Large intestine (tissue), 3 donors: ENCODE results near the gene ASTN2. TPM values are rescaled to one million over a fixed set of nuclear protein-coding genes. Genes with fewer than 3 reads are reported as not detected.

Experiments used
- DNase-seq, 2 donors: peaks; one replicate each; pipeline versions ENCODE4 v3.0.0 to v3.0.0-alpha.2; 2013
- H3K27ac ChIP-seq: one replicate; pipeline ENCODE4 v1.5.1; 2013; ENCODE audit warnings: low read length
- H3K27me3 ChIP-seq: 2 replicates; pipeline ENCODE4 v1.6.1; 2013; ENCODE audit warnings: low read length; ENCODE audit not compliant: control insufficient read depth, insufficient read depth
- H3K36me3 ChIP-seq: 2 replicates; pipeline ENCODE4 v1.6.1; 2013; ENCODE audit warnings: low read length; ENCODE audit not compliant: control insufficient read depth, insufficient read depth
- H3K4me1 ChIP-seq: one replicate; pipeline ENCODE4 v1.6.1; 2013; ENCODE audit warnings: low read length; ENCODE audit not compliant: control insufficient read depth, insufficient read depth
- H3K4me3 ChIP-seq: one replicate; pipeline ENCODE4 v1.5.1; 2013; ENCODE audit warnings: low read length
- H3K9me3 ChIP-seq: one replicate; pipeline ENCODE4 v1.6.1; 2013; ENCODE audit warnings: mild to moderate bottlenecking, low read depth, low read length, moderate library complexity; ENCODE audit not compliant: control insufficient read depth
- WGBS: methylation state at CpG from one replicate; pipeline ENCODE4 v1.1.5; 2013; ENCODE audit warnings: low lambda C conversion rate; ENCODE audit not compliant: insufficient coverage; 5-methylcytosine and 5-hydroxymethylcytosine counted together
- polyA plus RNA-seq: library from polyadenylated mRNA; unstranded; fragments of 120-200 nt; gene quantifications from one replicate; pipeline ENCODE4 v1.2.1, GENCODE V29; 2013

ASTN2 gene
- polyA plus RNA-seq, 1 donor, result 11.4 TPM

DNA sequence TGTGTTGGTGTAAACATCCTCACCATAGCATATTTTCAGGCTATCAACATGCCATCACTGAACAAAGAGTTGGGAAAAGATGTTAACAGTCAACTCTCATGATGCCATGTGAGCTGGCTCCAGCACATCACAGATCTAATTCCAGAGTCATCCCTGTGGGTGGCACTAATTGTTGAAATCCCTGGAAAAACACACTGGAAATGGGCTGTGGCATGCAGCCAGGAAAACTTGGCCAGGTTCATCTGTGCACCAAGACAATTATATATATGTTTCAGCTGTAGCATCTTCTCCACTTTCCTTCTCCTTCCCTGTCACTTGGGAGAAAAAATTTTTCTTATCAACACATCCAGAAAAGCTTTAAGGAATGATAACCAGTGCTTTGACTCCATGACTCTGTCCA is 414.0 kb downstream of the ASTN2 start:
- Histone ChIP-seq H3K4me3 (no peak overlapping the region), H3K36me3 (no peaks in the 10 kb centered on the region), H3K27me3 (no peaks in the 10 kb centered on the region), H3K4me1 (no peaks in the 10 kb centered on the region), H3K9me3 (no peaks in the 10 kb centered on the region), H3K27ac (no peak overlapping the region)
- DNase-seq, result no peak

DNA sequence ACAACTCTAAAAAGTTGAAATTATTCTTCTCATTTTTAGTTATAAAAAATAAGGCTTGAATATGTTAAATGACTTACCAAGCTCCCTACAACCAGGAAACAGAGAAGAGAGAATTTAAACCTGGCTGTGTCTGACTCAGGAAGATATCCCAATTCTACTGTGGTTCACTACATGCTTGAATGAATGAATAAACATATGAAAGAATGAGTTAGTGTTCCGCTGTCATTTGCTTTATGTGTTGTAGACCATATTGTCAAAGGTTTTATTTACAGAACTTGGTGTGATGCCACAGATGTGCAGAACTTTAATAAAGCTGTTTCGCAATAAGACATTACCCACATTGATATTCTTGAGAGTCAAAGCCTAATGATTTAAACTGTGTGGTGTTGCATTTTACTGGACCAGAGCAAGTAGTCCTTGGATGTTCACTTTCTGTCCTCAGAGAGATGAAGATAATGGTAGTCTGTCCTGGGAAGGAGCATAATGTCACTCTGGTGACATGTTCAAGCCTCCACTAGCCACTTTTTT is 414.6 kb downstream of the ASTN2 start:
- no CpG with 5 or more reads among the region's 2 CpGs for WGBS
- Histone ChIP-seq H3K9me3 (no peaks in the 10 kb centered on the region), H3K27ac (no peak overlapping the region), H3K27me3 (no peaks in the 10 kb centered on the region), H3K4me1 (no peaks in the 10 kb centered on the region), H3K36me3 (no peaks in the 10 kb centered on the region), H3K4me3 (no peak overlapping the region)
- DNase-seq, result no peak

DNA sequence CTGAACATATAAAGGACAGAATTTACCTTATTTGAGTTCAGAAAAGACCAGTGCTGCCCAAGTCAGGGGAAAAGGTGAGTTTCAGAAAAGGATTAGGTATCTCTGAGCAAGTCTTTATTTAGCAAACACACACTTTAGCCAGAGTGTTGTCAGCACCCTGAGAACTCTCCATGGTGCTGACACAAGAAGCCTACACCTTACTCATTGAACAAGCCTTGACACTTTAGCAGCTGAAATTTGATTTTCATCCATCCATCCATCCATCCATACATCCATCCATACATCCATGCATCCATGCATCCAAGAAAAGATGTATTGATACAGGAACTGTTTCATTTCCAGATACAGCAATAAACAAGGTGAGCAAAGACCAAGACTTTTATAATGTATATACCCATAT is 416.6 kb downstream of the ASTN2 start:
- Histone ChIP-seq H3K4me3 (no peak overlapping the region), H3K27ac (no peak overlapping the region), H3K4me1 (no peaks in the 10 kb centered on the region), H3K27me3 (no peaks in the 10 kb centered on the region), H3K36me3 (no peaks in the 10 kb centered on the region), H3K9me3 (no peaks in the 10 kb centered on the region)
- no peak for DNase-seq

DNA sequence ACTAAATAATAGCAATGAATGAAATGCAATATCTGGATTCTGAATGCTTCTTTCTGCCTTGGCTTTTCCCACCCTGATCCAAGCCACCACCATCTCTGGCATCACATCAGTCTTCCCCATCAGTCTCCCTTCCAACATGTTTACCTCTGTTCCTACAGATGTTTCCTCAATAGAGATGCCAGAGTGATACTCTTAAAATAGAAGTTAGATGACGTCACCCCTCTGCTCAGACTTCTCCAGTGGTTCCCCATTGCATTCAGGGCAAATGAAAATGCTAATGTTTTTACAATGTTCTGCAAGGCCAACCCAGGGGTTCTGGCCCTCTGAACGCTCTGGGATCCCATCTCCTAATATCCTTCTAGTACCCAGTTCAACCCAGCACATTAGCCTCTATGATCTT is 422.0 kb downstream of the ASTN2 start:
- H3K9me3 ChIP-seq, result no peaks in the 10 kb centered on the region
- no peak overlapping the region for H3K4me3 ChIP-seq
- no peak overlapping the region for H3K27ac ChIP-seq
- DNase-seq, result no peak
- H3K36me3 ChIP-seq, result no peaks in the 10 kb centered on the region
- no peaks in the 10 kb centered on the region for H3K4me1 ChIP-seq
- no CpG with 5 or more reads among the region's 2 CpGs for WGBS
- H3K27me3 ChIP-seq, result no peaks in the 10 kb centered on the region

GRCh38 chr9:116991051-116991450 is 423.8 kb downstream of the ASTN2 start:
- H3K36me3 ChIP-seq, result no peaks in the 10 kb centered on the region
- WGBS, result 92% methylated on average over 2 of the region's 2 CpGs

DNA sequence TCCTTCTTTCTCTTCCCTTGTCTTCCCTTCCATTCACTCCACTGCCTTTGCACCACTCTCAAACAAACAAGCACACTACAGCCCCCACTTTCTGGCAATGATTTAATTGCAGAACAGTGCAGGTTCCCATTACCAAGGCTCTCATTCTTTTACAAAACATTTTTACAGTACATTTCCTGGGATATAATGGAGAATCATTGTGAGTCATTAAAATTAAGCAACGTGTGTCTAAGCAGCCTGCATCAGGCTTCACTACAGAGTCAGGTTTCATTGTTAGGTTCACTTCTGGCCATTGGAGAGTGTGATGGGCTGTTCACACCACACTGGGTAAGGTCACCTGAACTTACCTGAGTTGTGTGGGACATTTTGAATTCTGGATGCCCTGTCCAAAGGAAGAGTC is 424.3 kb downstream of the ASTN2 start:
- no peak for DNase-seq
- Histone ChIP-seq H3K27me3 (no peaks in the 10 kb centered on the region), H3K36me3 (no peaks in the 10 kb centered on the region), H3K4me3 (no peak overlapping the region), H3K9me3 (no peaks in the 10 kb centered on the region), H3K27ac (no peak overlapping the region), H3K4me1 (no peaks in the 10 kb centered on the region)
- no CpG with 5 or more reads among the region's 1 CpG for WGBS

More at GRCh38 chr9:116991051-116991450, 423.8 kb downstream of the ASTN2 start:
- no peaks in the 10 kb centered on the region for H3K4me1 ChIP-seq
- no peak overlapping the region for H3K4me3 ChIP-seq
- no peak overlapping the region for H3K27ac ChIP-seq
- DNase-seq, result no peak
- H3K27me3 ChIP-seq, result no peaks in the 10 kb centered on the region
- no peaks in the 10 kb centered on the region for H3K9me3 ChIP-seq

DNA sequence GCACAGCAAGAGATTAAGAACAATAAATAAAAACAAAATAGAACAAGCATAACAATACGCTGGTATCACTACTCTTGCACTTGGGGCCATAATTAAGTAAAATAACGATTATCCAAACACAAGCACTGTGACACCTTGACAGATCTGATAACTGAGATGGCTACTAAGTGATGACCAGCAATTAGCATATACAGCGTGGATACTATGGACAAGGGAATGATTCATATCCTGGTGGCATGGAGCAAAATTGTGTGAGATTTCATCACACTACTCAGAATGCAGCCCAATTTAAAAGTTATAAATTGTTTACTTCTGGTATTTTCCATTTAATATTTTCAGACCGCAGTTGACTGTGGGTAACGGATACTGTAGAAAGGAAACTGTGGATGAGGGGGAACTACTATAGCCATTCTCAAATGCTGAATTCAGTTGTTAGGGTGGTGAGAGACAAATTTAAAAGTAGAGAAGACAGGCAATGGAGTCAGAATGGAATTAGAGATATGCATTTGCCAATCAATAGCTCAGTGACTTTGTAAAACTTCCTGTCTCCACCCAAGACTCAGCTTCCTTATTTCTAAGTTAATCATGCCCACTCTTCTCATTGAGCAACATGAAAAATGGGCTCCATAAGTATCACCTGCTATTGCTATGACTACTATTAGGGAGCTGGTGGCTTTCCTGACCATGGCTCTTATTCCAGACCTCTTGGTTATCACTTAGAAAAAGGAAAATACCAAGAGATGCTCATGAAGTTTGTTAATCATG is 427.0 kb downstream of the ASTN2 start:
- no peaks in the 10 kb centered on the region for H3K27me3 ChIP-seq

GRCh38 chr9:116986015-116986414 is 428.8 kb downstream of the ASTN2 start:
- Histone ChIP-seq H3K4me3 (no peak overlapping the region), H3K9me3 (no peaks in the 10 kb centered on the region), H3K27me3 (no peaks in the 10 kb centered on the region), H3K36me3 (no peaks in the 10 kb centered on the region), H3K27ac (no peak overlapping the region), H3K4me1 (no peaks in the 10 kb centered on the region)
- DNase-seq, result no peak
- WGBS, result no CpG with 5 or more reads among the region's 7 CpGs

More for the DNA sequence above, 427.0 kb downstream of the ASTN2 start:
- DNase-seq, result no peak
- WGBS, result 100% methylated on average over 1 of the region's 5 CpGs
- no peaks in the 10 kb centered on the region for H3K36me3 ChIP-seq
- H3K9me3 ChIP-seq, result no peaks in the 10 kb centered on the region
- H3K4me3 ChIP-seq, result no peak overlapping the region
- H3K4me1 ChIP-seq, result no peaks in the 10 kb centered on the region
- H3K27ac ChIP-seq, result no peak overlapping the region

DNA sequence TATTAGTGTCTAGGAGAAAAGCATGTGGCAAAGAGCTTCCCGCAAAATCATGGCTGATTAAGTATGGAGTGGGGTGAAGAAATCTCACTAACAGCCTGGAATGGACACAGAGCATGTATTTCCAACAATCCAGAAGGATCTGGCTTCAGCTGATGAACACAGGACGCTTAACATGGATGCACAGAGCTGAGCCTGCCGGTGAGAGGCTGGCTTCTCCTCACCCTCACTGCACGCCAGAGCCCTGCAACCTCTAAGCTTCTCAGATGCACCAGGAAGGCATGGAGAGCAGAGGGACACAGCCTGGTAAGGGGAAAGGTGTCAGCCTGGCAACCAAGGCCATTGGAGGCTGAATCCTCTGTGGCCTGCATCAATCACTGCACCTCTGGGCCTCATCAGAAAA is 429.3 kb downstream of the ASTN2 start:
- no peaks in the 10 kb centered on the region for H3K36me3 ChIP-seq
- DNase-seq, result no peak
- WGBS, result no CpG with 5 or more reads among the region's 4 CpGs
- H3K4me3 ChIP-seq, result no peak overlapping the region
- no peaks in the 10 kb centered on the region for H3K9me3 ChIP-seq
- H3K27ac ChIP-seq, result no peak overlapping the region
- no peaks in the 10 kb centered on the region for H3K27me3 ChIP-seq
- no peaks in the 10 kb centered on the region for H3K4me1 ChIP-seq

DNA sequence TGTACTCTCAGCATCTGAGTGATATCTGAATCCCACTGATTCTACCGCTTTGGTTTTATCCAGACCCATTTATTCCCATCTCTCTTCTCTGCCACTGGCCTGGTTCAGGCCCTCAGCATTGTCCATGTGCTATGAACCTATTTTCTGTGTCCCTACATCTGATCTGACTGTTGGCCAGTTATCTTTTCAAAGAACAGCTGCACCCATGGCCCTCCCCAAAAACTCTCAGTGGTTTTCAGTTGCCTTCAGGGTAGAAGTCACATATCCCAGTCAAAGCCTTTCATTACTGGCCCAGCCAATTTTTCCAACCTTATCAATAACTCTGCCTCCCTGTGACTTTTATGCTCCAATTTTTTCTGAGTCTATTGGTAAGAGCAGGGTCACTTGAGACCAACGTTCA is 430.7 kb downstream of the ASTN2 start:
- H3K27ac ChIP-seq, result no peak overlapping the region
- no peak for DNase-seq
- H3K27me3 ChIP-seq, result no peaks in the 10 kb centered on the region
- no CpG with 5 or more reads among the region's 2 CpGs for WGBS
- no peak overlapping the region for H3K4me3 ChIP-seq
- H3K4me1 ChIP-seq, result no peaks in the 10 kb centered on the region
- no peaks in the 10 kb centered on the region for H3K9me3 ChIP-seq
- no peaks in the 10 kb centered on the region for H3K36me3 ChIP-seq

DNA sequence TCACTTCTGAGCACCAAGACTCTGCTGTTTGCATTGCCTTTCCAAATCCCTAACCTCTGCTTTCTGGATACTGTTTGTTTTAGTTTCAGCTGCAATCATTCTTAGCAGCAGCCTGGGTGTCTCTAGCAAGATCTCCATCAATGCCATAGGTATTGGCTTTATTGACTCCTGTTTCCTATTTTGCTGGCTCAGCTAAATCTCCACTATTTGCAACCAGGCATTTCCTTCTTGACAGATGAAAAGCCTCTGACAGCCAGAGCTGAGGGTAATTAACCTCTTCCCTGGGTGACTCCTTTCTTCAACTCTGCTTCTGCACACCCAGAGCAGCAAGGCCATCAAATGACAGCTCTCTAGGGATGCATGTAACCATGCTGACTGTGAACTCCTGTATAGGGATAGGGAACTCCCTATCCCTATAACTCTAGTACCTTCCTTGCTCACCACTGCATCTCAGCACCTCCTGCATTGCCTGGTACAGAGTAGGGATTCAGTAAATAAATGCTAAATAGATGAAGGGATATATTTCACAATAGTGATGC is 434.2 kb downstream of the ASTN2 start:
- no peaks in the 10 kb centered on the region for H3K4me1 ChIP-seq
- no peak overlapping the region for H3K4me3 ChIP-seq
- DNase-seq, result no peak
- no peaks in the 10 kb centered on the region for H3K9me3 ChIP-seq
- H3K27ac ChIP-seq, result no peak overlapping the region
- H3K36me3 ChIP-seq, result no peaks in the 10 kb centered on the region
- H3K27me3 ChIP-seq, result no peaks in the 10 kb centered on the region
